ENCODE measurements around the gene SF1.

SF1 gene

GRCh38 chr11:64769283-64769682 lies 9.1 kb downstream of the SF1 start:
- no peak overlapping the region for H3K9ac ChIP-seq (ENCODE audit: low read length)
- peaks cover 48% of the 10 kb centered on the region for H3K36me3 ChIP-seq (ENCODE audit: control insufficient read depth, insufficient read depth, low read length)
- no peak overlapping the region for H3K4me3 ChIP-seq (ENCODE audit: low read length)
- no peaks in the 10 kb centered on the region for H3K27me3 ChIP-seq (ENCODE audit: control insufficient read depth, insufficient read depth, low read length)
- H3K9me3 ChIP-seq (ENCODE audit: control insufficient read depth, low read length): no peaks in the 10 kb centered on the region
- no peaks in the 10 kb centered on the region for H3K4me1 ChIP-seq (ENCODE audit: control insufficient read depth, insufficient read depth, low read length)

GRCh38 chr11:64768300-64768694 lies 10.0 kb downstream of the SF1 start:
- H3K9ac ChIP-seq (ENCODE audit: low read length): no peak overlapping the region
- H3K4me1 ChIP-seq (ENCODE audit: control insufficient read depth, insufficient read depth, low read length): peaks cover 3% of the 10 kb centered on the region

GRCh38 chr11:64767344-64768299 lies 10.7 kb downstream of the SF1 start:
- no peak overlapping the region for H3K9ac ChIP-seq (ENCODE audit: low read length)
- H3K36me3 ChIP-seq (ENCODE audit: control insufficient read depth, insufficient read depth, low read length): peaks cover 58% of the 10 kb centered on the region
- H3K4me1 ChIP-seq (ENCODE audit: control insufficient read depth, insufficient read depth, low read length): peaks cover 3% of the 10 kb centered on the region

More at GRCh38 chr11:64768300-64768694, 10.0 kb downstream of the SF1 start:
- Histone ChIP-seq H3K36me3 (ENCODE audit: control insufficient read depth, insufficient read depth, low read length) (peaks cover 54% of the 10 kb centered on the region), H3K9me3 (ENCODE audit: control insufficient read depth, low read length) (no peaks in the 10 kb centered on the region), H3K4me3 (ENCODE audit: low read length) (no peak overlapping the region), H3K27me3 (ENCODE audit: control insufficient read depth, insufficient read depth, low read length) (no peaks in the 10 kb centered on the region)

GRCh38 chr11:64766881-64767280 lies 11.5 kb downstream of the SF1 start:
- Histone ChIP-seq H3K9me3 (ENCODE audit: control insufficient read depth, low read length) (no peaks in the 10 kb centered on the region), H3K27me3 (ENCODE audit: control insufficient read depth, insufficient read depth, low read length) (no peaks in the 10 kb centered on the region), H3K4me1 (ENCODE audit: control insufficient read depth, insufficient read depth, low read length) (peaks cover 3% of the 10 kb centered on the region), H3K36me3 (ENCODE audit: control insufficient read depth, insufficient read depth, low read length) (peaks cover 58% of the 10 kb centered on the region), H3K4me3 (ENCODE audit: low read length) (no peak overlapping the region), H3K9ac (ENCODE audit: low read length) (no peak overlapping the region)

More at GRCh38 chr11:64767344-64768299, 10.7 kb downstream of the SF1 start:
- no peaks in the 10 kb centered on the region for H3K9me3 ChIP-seq (ENCODE audit: control insufficient read depth, low read length)
- no peak overlapping the region for H3K4me3 ChIP-seq (ENCODE audit: low read length)
- no peaks in the 10 kb centered on the region for H3K27me3 ChIP-seq (ENCODE audit: control insufficient read depth, insufficient read depth, low read length)

GRCh38 chr11:64765851-64766665 lies 12.3 kb downstream of the SF1 start:
- Histone ChIP-seq H3K4me1 (ENCODE audit: control insufficient read depth, insufficient read depth, low read length) (peaks cover 3% of the 10 kb centered on the region), H3K4me3 (ENCODE audit: low read length) (no peak overlapping the region), H3K27me3 (ENCODE audit: control insufficient read depth, insufficient read depth, low read length) (no peaks in the 10 kb centered on the region), H3K36me3 (ENCODE audit: control insufficient read depth, insufficient read depth, low read length) (peaks cover 58% of the 10 kb centered on the region), H3K9me3 (ENCODE audit: control insufficient read depth, low read length) (no peaks in the 10 kb centered on the region), H3K9ac (ENCODE audit: low read length) (no peak overlapping the region)

- peaks cover 3% of the 10 kb centered on the region for H3K4me1 ChIP-seq (ENCODE audit: control insufficient read depth, insufficient read depth, low read length)
- no peaks in the 10 kb centered on the region for H3K9me3 ChIP-seq (ENCODE audit: control insufficient read depth, low read length)
- no peak overlapping the region for H3K4me3 ChIP-seq (ENCODE audit: low read length)
- no peaks in the 10 kb centered on the region for H3K27me3 ChIP-seq (ENCODE audit: control insufficient read depth, insufficient read depth, low read length)
- H3K36me3 ChIP-seq (ENCODE audit: control insufficient read depth, insufficient read depth, low read length): peaks cover 52% of the 10 kb centered on the region
- H3K9ac ChIP-seq (ENCODE audit: low read length): no peak overlapping the region
Measured at GRCh38 chr11:64765291-64765850, 13.0 kb downstream of the SF1 start.

GRCh38 chr11:64764753-64765152 lies 13.6 kb downstream of the SF1 start:
- Histone ChIP-seq H3K9ac (ENCODE audit: low read length) (no peak overlapping the region), H3K27me3 (ENCODE audit: control insufficient read depth, insufficient read depth, low read length) (no peaks in the 10 kb centered on the region), H3K9me3 (ENCODE audit: control insufficient read depth, low read length) (no peaks in the 10 kb centered on the region), H3K4me3 (ENCODE audit: low read length) (no peak overlapping the region), H3K36me3 (ENCODE audit: control insufficient read depth, insufficient read depth, low read length) (peaks cover 46% of the 10 kb centered on the region), H3K4me1 (ENCODE audit: control insufficient read depth, insufficient read depth, low read length) (peaks cover 3% of the 10 kb centered on the region)

- no peaks in the 10 kb centered on the region for H3K27me3 ChIP-seq (ENCODE audit: control insufficient read depth, insufficient read depth, low read length)
- no peaks in the 10 kb centered on the region for H3K9me3 ChIP-seq (ENCODE audit: control insufficient read depth, low read length)
- H3K9ac ChIP-seq (ENCODE audit: low read length): no peak overlapping the region
- H3K36me3 ChIP-seq (ENCODE audit: control insufficient read depth, insufficient read depth, low read length): peaks cover 40% of the 10 kb centered on the region
- H3K4me1 ChIP-seq (ENCODE audit: control insufficient read depth, insufficient read depth, low read length): peaks cover 8% of the 10 kb centered on the region
- no peak overlapping the region for H3K4me3 ChIP-seq (ENCODE audit: low read length)
Measured at GRCh38 chr11:64764040-64764611, 14.2 kb downstream of the SF1 start.

GRCh38 chr11:64763526-64764039 lies 14.8 kb downstream of the SF1 start:
- Histone ChIP-seq H3K4me1 (ENCODE audit: control insufficient read depth, insufficient read depth, low read length) (peaks cover 8% of the 10 kb centered on the region), H3K4me3 (ENCODE audit: low read length) (no peak overlapping the region), H3K9ac (ENCODE audit: low read length) (peak overlapping the region; percentile 25)

GRCh38 chr11:64762674-64763525 lies 15.4 kb downstream of the SF1 start:
- Histone ChIP-seq H3K36me3 (ENCODE audit: control insufficient read depth, insufficient read depth, low read length) (peaks cover 30% of the 10 kb centered on the region), H3K9me3 (ENCODE audit: control insufficient read depth, low read length) (no peaks in the 10 kb centered on the region), H3K27me3 (ENCODE audit: control insufficient read depth, insufficient read depth, low read length) (no peaks in the 10 kb centered on the region), H3K4me3 (ENCODE audit: low read length) (no peak overlapping the region), H3K4me1 (ENCODE audit: control insufficient read depth, insufficient read depth, low read length) (peaks cover 8% of the 10 kb centered on the region), H3K9ac (ENCODE audit: low read length) (peak overlapping the region; percentile 25)

More at GRCh38 chr11:64763526-64764039, 14.8 kb downstream of the SF1 start:
- no peaks in the 10 kb centered on the region for H3K27me3 ChIP-seq (ENCODE audit: control insufficient read depth, insufficient read depth, low read length)
- peaks cover 34% of the 10 kb centered on the region for H3K36me3 ChIP-seq (ENCODE audit: control insufficient read depth, insufficient read depth, low read length)
- no peaks in the 10 kb centered on the region for H3K9me3 ChIP-seq (ENCODE audit: control insufficient read depth, low read length)

GRCh38 chr11:64762277-64762673 lies 16.1 kb downstream of the SF1 start:
- no peak overlapping the region for H3K4me3 ChIP-seq (ENCODE audit: low read length)
- no peaks in the 10 kb centered on the region for H3K27me3 ChIP-seq (ENCODE audit: control insufficient read depth, insufficient read depth, low read length)
- no peaks in the 10 kb centered on the region for H3K9me3 ChIP-seq (ENCODE audit: control insufficient read depth, low read length)
- H3K9ac ChIP-seq (ENCODE audit: low read length): no peak overlapping the region
- H3K4me1 ChIP-seq (ENCODE audit: control insufficient read depth, insufficient read depth, low read length): peaks cover 8% of the 10 kb centered on the region
- H3K36me3 ChIP-seq (ENCODE audit: control insufficient read depth, insufficient read depth, low read length): peaks cover 24% of the 10 kb centered on the region

Measured in mucosa of stomach (tissue), 1 donor.